DOHH2 (cell line): ENCODE data around the gene SHPK.

Experiments
- H3F3A ChIP-seq: fragments of 200-600 bp; sonication (generic), shearing (Covaris generic); 2 replicates; pipeline ENCODE4 v1.6.0; 2016; ENCODE audit warnings: antibody characterized with exemption, mild to moderate bottlenecking; ENCODE audit not compliant: control insufficient read depth, insufficient read depth
- H3K27ac ChIP-seq: fragments of 200-600 bp; sonication (generic); 2 replicates; pipeline ENCODE4 v1.5.1; 2014; ENCODE audit warnings: low read depth, mild to moderate bottlenecking, low read length, moderate library complexity
- H3K27me3 ChIP-seq: fragments of 200-600 bp; sonication (generic); 2 replicates; pipeline ENCODE4 v1.6.1; 2014; ENCODE audit warnings: mild to moderate bottlenecking, low read length, mixed read lengths; ENCODE audit not compliant: control insufficient read depth
- H3K36me3 ChIP-seq: fragments of 200-600 bp; sonication (generic); 2 replicates; pipeline ENCODE4 v1.6.1; 2014; ENCODE audit warnings: mild to moderate bottlenecking, low read length, moderate library complexity, mixed read lengths; ENCODE audit not compliant: control insufficient read depth
- H3K4me1 ChIP-seq: fragments of 200-600 bp; sonication (generic); 2 replicates; pipeline ENCODE4 v1.6.1; 2014; ENCODE audit warnings: mild to moderate bottlenecking, low read length, mixed read lengths; ENCODE audit not compliant: control insufficient read depth
- H3K4me2 ChIP-seq: fragments of 200-600 bp; sonication (generic); 2 replicates; pipeline ENCODE4 v1.6.0; 2014; ENCODE audit warnings: mild to moderate bottlenecking, low read length, moderate library complexity
- H3K4me3 ChIP-seq: fragments of 200-600 bp; sonication (generic); 2 replicates; pipeline ENCODE4 v1.5.1; 2014; ENCODE audit warnings: mild to moderate bottlenecking, low read length, mixed read lengths
- H3K79me2 ChIP-seq: fragments of 200-600 bp; sonication (generic); 2 replicates; pipeline ENCODE4 v1.6.1; 2014; ENCODE audit warnings: mild to moderate bottlenecking, low read length, mixed read lengths; ENCODE audit not compliant: control insufficient read depth
- H3K9me2 ChIP-seq: fragments of 200-600 bp; sonication (generic); replicated peaks from 2 replicates; pipeline ENCODE4 v1.6.1; 2014; ENCODE audit warnings: mild to moderate bottlenecking, low read length, mixed read lengths; ENCODE audit not compliant: control insufficient read depth
- H3K9me3 ChIP-seq: fragments of 200-600 bp; sonication (generic); 2 replicates; pipeline ENCODE4 v1.6.1; 2014; ENCODE audit warnings: antibody characterized with exemption, low read length, mixed read lengths; ENCODE audit not compliant: control insufficient read depth, insufficient read depth
- H4K20me1 ChIP-seq: fragments of 200-600 bp; sonication (generic); 2 replicates; pipeline ENCODE4 v1.6.0; 2014; ENCODE audit warnings: low read depth, mild to moderate bottlenecking, antibody characterized with exemption, low read length, moderate library complexity; ENCODE audit not compliant: control insufficient read depth, insufficient read depth
- EZH2phosphoT487 ChIP-seq: fragments of 200-600 bp; sonication (generic); IDR thresholded peaks from 2 replicates; pipeline ENCODE4 v1.6.1; 2017; ENCODE audit warnings: borderline replicate concordance, mild to moderate bottlenecking, antibody characterized with exemption, low read length, moderate library complexity, mixed read lengths
- TF ChIP-seq, protein P1 (sequence below): fragments of 200-600 bp; sonication (generic); IDR thresholded peaks from one replicate; pipeline ENCODE4 v1.5.1; 2014; ENCODE audit warnings: antibody characterized with exemption, mild to moderate bottlenecking, low read depth, low read length; ENCODE audit not compliant: poor library complexity, severe bottlenecking

Gene SHPK

DNA sequence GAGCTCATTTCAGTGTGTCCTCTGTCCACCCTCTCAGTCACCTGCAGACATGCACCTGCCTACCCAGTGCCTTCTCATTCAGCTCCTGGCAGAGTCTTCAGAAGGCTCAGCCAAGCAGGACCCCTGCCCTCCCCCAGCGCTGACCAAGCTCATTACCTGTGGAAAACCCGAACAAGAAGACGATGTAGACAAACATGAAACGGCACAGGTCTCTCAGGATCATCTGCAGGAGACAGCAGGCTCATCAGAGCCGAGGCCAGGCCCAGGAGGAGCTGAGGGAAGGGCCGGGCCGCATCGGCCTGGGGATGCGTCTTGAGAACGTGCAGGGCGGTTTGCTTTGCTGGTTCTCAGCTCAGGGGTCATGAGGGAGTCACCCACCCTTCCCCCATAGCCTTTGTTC lies 59.1 kb downstream of the SHPK start:
- H3K4me1 ChIP-seq, result peaks cover 23% of the 10 kb centered on the region
- no peaks in the 10 kb centered on the region for H4K20me1 ChIP-seq
- no peaks in the 10 kb centered on the region for H3K79me2 ChIP-seq
- H3K27me3 ChIP-seq, result no peaks in the 10 kb centered on the region
- H3K36me3 ChIP-seq, result no peaks in the 10 kb centered on the region
- no peaks in the 10 kb centered on the region for H3F3A ChIP-seq
- no peak overlapping the region for H3K4me3 ChIP-seq
- H3K27ac ChIP-seq, result no peak overlapping the region
- TF ChIP-seq, protein P1, sequence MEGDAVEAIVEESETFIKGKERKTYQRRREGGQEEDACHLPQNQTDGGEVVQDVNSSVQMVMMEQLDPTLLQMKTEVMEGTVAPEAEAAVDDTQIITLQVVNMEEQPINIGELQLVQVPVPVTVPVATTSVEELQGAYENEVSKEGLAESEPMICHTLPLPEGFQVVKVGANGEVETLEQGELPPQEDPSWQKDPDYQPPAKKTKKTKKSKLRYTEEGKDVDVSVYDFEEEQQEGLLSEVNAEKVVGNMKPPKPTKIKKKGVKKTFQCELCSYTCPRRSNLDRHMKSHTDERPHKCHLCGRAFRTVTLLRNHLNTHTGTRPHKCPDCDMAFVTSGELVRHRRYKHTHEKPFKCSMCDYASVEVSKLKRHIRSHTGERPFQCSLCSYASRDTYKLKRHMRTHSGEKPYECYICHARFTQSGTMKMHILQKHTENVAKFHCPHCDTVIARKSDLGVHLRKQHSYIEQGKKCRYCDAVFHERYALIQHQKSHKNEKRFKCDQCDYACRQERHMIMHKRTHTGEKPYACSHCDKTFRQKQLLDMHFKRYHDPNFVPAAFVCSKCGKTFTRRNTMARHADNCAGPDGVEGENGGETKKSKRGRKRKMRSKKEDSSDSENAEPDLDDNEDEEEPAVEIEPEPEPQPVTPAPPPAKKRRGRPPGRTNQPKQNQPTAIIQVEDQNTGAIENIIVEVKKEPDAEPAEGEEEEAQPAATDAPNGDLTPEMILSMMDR, result no peak
- no peak for TF ChIP-seq EZH2phosphoT487
- no peaks in the 10 kb centered on the region for H3K9me3 ChIP-seq
- H3K9me2 ChIP-seq, result no peaks in the 10 kb centered on the region
- no peak overlapping the region for H3K4me2 ChIP-seq

DNA sequence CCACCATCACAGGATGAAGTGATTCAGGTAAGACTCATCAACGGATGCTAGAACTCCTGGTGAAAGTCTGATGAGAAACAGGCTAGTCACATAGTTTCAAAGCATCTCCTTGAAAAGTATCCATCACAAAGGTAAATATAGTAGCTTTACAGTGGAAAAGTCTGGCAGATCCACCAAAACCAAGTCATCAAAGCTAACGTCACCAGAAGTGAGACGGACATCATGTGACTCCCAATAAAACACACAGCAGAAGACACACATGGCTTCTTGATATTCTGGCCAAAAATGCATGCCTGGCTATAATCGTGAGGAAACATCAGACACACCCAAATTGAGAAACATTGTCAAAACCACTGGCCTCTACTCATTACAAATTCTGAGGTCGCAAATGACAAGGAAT lies 60.5 kb downstream of the SHPK start:
- no peak for TF ChIP-seq EZH2phosphoT487
- TF ChIP-seq, protein P1, result no peak
- Histone ChIP-seq H3K36me3 (no peaks in the 10 kb centered on the region), H4K20me1 (no peaks in the 10 kb centered on the region), H3K79me2 (no peaks in the 10 kb centered on the region), H3F3A (no peaks in the 10 kb centered on the region), H3K27me3 (no peaks in the 10 kb centered on the region), H3K4me1 (peaks cover 37% of the 10 kb centered on the region), H3K4me3 (no peak overlapping the region), H3K9me2 (no peaks in the 10 kb centered on the region), H3K9me3 (no peaks in the 10 kb centered on the region), H3K4me2 (no peak overlapping the region), H3K27ac (no peak overlapping the region)

DNA sequence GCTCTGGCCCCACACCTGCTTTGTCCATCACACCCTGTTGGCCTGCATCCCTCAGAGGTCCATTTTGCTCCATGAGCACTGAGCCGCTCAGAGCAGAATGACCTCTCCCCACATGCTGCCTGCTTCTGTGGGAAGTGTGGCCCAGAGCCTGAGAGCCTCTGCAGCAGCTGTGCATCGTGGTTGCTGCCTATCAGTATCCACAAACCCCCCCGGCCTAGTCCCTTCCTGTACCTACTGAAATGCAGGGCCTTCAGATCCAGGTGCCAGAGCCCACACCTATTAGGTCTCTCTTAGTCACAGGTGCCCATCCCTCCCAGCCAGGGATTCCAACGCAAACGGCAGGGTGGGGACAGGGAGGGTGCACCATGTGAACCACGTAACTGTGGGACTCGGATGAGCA lies 61.8 kb downstream of the SHPK start:
- Histone ChIP-seq H4K20me1 (no peaks in the 10 kb centered on the region), H3K4me2 (no peak overlapping the region), H3K27ac (no peak overlapping the region), H3K4me3 (no peak overlapping the region), H3K9me3 (no peaks in the 10 kb centered on the region), H3F3A (no peaks in the 10 kb centered on the region), H3K36me3 (no peaks in the 10 kb centered on the region), H3K27me3 (no peaks in the 10 kb centered on the region), H3K79me2 (no peaks in the 10 kb centered on the region), H3K4me1 (peaks cover 42% of the 10 kb centered on the region), H3K9me2 (no peaks in the 10 kb centered on the region)
- TF ChIP-seq EZH2phosphoT487, result no peak
- TF ChIP-seq, protein P1, result no peak
